ENCODE measurements around the gene AMN. TPM values are rescaled to one million over a fixed set of nuclear protein-coding genes. Genes with fewer than 3 reads are reported as not detected.

The AMN gene
- total RNA-seq, 2 donors from 2014 or later: 1.9 to 3.2 TPM

DNA sequence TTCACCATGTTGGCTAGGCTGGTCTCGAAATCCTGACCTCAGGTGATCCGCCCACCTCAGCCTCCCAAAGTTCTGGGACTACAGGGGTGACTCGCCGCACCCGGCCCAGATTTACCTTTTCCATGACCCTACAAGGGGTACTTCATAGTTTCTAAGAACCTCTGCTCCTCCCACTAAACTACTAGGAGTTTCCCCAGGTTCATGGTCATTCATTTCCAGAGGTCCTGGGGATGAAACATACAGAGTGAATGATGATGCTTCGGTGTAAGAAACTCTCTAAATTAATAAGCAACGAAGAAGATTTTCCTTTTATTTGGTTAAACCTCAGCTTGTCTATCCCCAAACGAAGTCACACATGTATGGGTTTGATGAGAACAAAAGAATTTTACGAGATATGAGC lies 56.9 kb downstream of the AMN start:
- H3K36me3 ChIP-seq (ENCODE audit: control insufficient read depth, insufficient read depth, low read length): peaks cover 79% of the 10 kb centered on the region
- WGBS, 2 experiments (ENCODE audit: insufficient coverage in 1 of 2, insufficient read length in 1 of 2): 87 to 91% methylated on average over 9 of the region's 9 CpGs

DNA sequence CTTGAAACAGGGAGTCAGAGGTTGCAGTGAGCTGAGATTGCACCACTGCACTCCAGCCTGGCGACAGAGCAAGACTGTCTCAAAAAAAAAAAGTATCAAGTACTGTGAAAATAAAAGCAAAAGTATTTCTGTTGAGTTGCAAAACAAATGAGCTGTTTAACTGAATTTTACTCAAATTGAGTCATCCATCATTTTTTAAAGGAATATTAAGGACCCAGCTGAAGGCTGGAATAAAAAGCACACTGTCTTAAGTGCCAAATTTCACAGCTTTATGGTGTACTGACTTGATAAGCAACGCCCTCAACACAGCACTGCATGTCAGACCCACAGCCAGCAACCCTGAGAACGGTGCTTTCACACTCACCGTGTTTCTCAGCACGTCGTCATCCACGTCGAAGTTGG lies 57.9 kb downstream of the AMN start:
- Histone ChIP-seq H3K4me3 (ENCODE audit: low read length) (no peak overlapping the region), H3K9me3 (ENCODE audit: control insufficient read depth, low read length) (no peaks in the 10 kb centered on the region), H3K4me1 (ENCODE audit: control insufficient read depth, insufficient read depth, low read length) (no peaks in the 10 kb centered on the region), H3K9ac (ENCODE audit: extremely low read depth, low read length, poor library complexity, severe bottlenecking) (no peak overlapping the region), H3K36me3 (ENCODE audit: control insufficient read depth, insufficient read depth, low read length) (peaks cover 82% of the 10 kb centered on the region), H3K27me3 (ENCODE audit: control insufficient read depth, insufficient read depth, low read length, poor library complexity, severe bottlenecking) (no peaks in the 10 kb centered on the region), H3K27ac (ENCODE audit: low read depth, low read length) (no peak overlapping the region)
- no peak for DNase-seq
- H3K36me3 Mint-ChIP-seq (ENCODE audit: low read depth): peaks cover 78% of the 10 kb centered on the region
- no peaks in the 10 kb centered on the region for H3K9me3 Mint-ChIP-seq
- 96 to 98% methylated on average over 8 of the region's 8 CpGs for WGBS, 2 experiments (ENCODE audit: insufficient coverage in 1 of 2, insufficient read length in 1 of 2)
- no peak overlapping the region for H3K27ac Mint-ChIP-seq
- no peak overlapping the region for H3K4me3 Mint-ChIP-seq
- TF ChIP-seq, protein P1, sequence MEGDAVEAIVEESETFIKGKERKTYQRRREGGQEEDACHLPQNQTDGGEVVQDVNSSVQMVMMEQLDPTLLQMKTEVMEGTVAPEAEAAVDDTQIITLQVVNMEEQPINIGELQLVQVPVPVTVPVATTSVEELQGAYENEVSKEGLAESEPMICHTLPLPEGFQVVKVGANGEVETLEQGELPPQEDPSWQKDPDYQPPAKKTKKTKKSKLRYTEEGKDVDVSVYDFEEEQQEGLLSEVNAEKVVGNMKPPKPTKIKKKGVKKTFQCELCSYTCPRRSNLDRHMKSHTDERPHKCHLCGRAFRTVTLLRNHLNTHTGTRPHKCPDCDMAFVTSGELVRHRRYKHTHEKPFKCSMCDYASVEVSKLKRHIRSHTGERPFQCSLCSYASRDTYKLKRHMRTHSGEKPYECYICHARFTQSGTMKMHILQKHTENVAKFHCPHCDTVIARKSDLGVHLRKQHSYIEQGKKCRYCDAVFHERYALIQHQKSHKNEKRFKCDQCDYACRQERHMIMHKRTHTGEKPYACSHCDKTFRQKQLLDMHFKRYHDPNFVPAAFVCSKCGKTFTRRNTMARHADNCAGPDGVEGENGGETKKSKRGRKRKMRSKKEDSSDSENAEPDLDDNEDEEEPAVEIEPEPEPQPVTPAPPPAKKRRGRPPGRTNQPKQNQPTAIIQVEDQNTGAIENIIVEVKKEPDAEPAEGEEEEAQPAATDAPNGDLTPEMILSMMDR (conservative IDR thresholded peaks at IDR 0.05): no peak
- no peaks in the 10 kb centered on the region for H3K4me1 Mint-ChIP-seq
- H3K27me3 Mint-ChIP-seq (ENCODE audit: insufficient read depth): no peaks in the 10 kb centered on the region

More for the DNA sequence above, 56.9 kb downstream of the AMN start:
- no peak overlapping the region for H3K4me3 ChIP-seq (ENCODE audit: low read length)
- H3K27me3 ChIP-seq (ENCODE audit: control insufficient read depth, insufficient read depth, low read length, poor library complexity, severe bottlenecking): no peaks in the 10 kb centered on the region
- TF ChIP-seq, protein P1 (conservative IDR thresholded peaks at IDR 0.05): no peak
- Mint-ChIP-seq H3K4me1 (peaks cover 3% of the 10 kb centered on the region), H3K4me3 (no peak overlapping the region), H3K27me3 (ENCODE audit: insufficient read depth) (no peaks in the 10 kb centered on the region), H3K27ac (no peak overlapping the region), H3K36me3 (ENCODE audit: low read depth) (peaks cover 75% of the 10 kb centered on the region), H3K9me3 (no peaks in the 10 kb centered on the region)
- H3K9ac ChIP-seq (ENCODE audit: extremely low read depth, low read length, poor library complexity, severe bottlenecking): no peak overlapping the region
- H3K27ac ChIP-seq (ENCODE audit: low read depth, low read length): no peak overlapping the region
- H3K4me1 ChIP-seq (ENCODE audit: control insufficient read depth, insufficient read depth, low read length): no peaks in the 10 kb centered on the region
- DNase-seq: no peak
- no peaks in the 10 kb centered on the region for H3K9me3 ChIP-seq (ENCODE audit: control insufficient read depth, low read length)

Other genes with a start within 250 kb of the AMN start
- 10 to 100 TPM; 16.7 to 23.8 TPM for gene TRAF3, start 145.2 kb upstream of the AMN start, total RNA-seq
- gene CDC42BPB, start 134.9 kb downstream of the AMN start, total RNA-seq: 100 to 1,000 TPM; 120 to 123 TPM
- gene LBHD2, start 161.5 kb downstream of the AMN start, total RNA-seq: not detected
- 1 to 10 TPM; 2.5 to 3.6 TPM for gene EXOC3L4, start 172.1 kb downstream of the AMN start, total RNA-seq
- gene TNFAIP2, start 200.8 kb downstream of the AMN start, total RNA-seq: 10 to 100 TPM; 16.8 to 19.4 TPM